Fibroblast of pulmonary artery (primary cell): ENCODE measurements around the gene WBP2NL.

Source experiments
- DNase-seq: peaks from one replicate; pipeline ENCODE4 v3.0.0-alpha.2; 2010; ENCODE audit warnings: low read depth
- H3K4me3 ChIP-seq: replicated peaks from 2 replicates; pipeline ENCODE4 v1.5.1; 2011; ENCODE audit warnings: low read depth, mild to moderate bottlenecking, control low read depth, low read length, moderate library complexity
- CTCF ChIP-seq: IDR thresholded peaks from 2 replicates; pipeline ENCODE4 v1.5.1; 2011; ENCODE audit warnings: mild to moderate bottlenecking, control low read depth, low read length, inconsistent platforms; ENCODE audit errors: missing control alignments

WBP2NL gene

DNA sequence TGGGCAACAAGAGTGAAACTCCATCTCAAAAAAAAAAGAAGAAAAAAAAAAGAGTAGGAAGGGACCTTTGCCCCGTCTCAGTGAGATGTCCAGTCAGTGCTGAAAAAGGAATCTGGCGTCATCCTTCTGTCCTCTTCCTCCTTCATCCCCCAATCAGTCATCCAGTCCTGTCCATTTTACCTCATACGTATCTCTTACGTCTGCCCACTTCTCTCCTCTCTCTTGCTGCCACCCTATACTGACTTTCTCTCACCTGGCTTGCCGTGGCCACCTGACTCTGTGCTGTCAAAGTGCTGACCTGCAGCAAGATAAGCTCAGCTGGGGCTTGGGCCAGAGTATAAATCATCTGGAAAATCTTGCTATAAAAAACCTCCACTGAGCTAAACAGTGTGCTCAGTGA, 15.7 kb upstream of the WBP2NL start:
- DNase-seq = no peak
- TF ChIP-seq CTCF = no peak

GRCh38 chr22:41983513-41984405, 14.8 kb upstream of the WBP2NL start:
- no peak for TF ChIP-seq CTCF

More for the DNA sequence above, 15.7 kb upstream of the WBP2NL start:
- no peak overlapping the region for H3K4me3 ChIP-seq

DNA sequence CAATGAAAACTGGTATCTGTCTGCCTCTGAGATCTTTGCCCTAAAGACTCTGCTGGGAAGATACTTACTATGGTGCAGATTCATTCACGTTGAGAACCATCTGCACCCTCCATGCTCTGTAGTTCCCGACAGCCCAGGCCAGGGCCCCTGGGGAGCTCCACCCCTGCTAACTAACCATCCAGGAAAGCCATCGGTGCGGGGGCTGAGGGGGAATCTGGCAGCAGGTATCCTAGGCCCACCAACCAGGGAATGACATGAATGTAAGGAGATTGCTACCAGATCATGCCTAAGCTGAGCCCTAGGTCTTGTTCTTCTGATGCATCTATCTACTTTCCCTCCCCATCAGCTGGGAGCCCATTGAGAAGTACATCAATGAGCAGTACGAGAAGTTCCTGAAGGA, 11.3 kb upstream of the WBP2NL start:
- DNase-seq = no peak
- TF ChIP-seq CTCF = no peak
- H3K4me3 ChIP-seq = no peak overlapping the region

More at GRCh38 chr22:41983513-41984405, 14.8 kb upstream of the WBP2NL start:
- peak; percentile 52 for DNase-seq
- H3K4me3 ChIP-seq = no peak overlapping the region

GRCh38 chr22:41989246-41989645, 9.3 kb upstream of the WBP2NL start:
- no peak for DNase-seq
- TF ChIP-seq CTCF = no peak
- H3K4me3 ChIP-seq = no peak overlapping the region

GRCh38 chr22:41991111-41991510, 7.5 kb upstream of the WBP2NL start:
- DNase-seq = no peak
- no peak overlapping the region for H3K4me3 ChIP-seq
- TF ChIP-seq CTCF = no peak

DNA sequence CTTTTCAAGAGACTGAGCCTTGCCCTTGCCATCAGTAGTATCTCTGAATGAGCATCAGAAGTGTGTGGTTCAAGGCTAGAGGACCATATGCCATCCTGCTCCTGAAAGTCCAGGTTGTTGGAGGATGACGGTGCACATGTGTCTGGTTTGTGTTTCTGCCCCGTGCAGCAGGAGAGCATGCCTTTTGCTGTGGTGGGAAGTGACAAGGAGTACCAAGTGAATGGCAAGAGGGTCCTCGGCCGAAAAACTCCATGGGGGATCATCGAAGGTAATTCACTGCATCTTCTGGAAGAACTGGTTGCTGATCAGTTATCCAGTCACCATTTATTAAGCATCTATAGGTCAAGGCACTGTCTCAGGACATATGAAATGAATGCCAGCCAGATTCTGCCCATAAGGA, 6.1 kb upstream of the WBP2NL start:
- DNase-seq = no peak
- TF ChIP-seq CTCF = no peak
- H3K4me3 ChIP-seq = no peak overlapping the region

- no peak for TF ChIP-seq CTCF
- DNase-seq = no peak
- H3K4me3 ChIP-seq = no peak overlapping the region
These were observed 3.4 kb upstream of the WBP2NL start for GRCh38 chr22:41995211-41995610.
